ENCODE measurements around the gene GMCL2. TPM values are rescaled to one million over a fixed set of nuclear protein-coding genes. Genes with fewer than 3 reads are reported as not detected.

GMCL2 gene
- total RNA-seq, 1 experiment from 2014 or later, result not detected

DNA sequence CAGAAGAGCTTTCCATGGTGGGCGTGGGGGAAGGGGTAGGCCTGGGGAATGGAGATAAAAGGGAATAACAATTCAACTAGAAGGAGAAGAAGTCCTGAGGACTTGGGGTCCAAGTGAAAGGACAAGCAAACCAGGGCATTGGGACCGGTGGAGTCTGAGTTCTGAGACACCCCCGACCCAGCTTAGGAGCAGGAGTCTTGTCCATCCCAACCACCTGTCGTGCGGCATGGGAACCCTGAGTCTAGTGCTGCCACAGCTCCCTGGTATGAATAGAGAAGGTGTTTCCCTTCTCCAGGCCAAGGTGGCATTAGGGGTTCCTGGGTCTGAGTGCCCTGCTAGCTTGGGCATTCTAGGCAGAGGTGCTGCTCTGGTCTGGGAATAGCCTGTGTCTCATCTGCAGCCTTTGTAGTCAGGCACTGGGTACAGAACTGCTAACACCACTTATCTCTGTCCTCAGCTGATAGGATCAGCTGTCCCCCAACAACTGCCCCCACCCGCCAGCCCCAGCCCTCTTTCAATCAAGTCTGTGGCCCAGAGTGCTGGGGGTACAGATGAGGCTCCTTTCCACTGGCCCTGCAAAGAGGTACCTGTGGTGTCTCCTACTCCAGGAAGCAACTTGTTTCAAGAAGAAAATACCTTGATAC lies 27.1 kb upstream of the GMCL2 start:
- no peaks in the 10 kb centered on the region for H3K27me3 ChIP-seq (ENCODE audit: control insufficient read depth, insufficient read depth, low read length)
- peaks cover 43% of the 10 kb centered on the region for H3K36me3 ChIP-seq (replicated peaks; ENCODE audit: control insufficient read depth, insufficient read depth, low read length)
- no peak overlapping the region for H3K4me3 ChIP-seq (ENCODE audit: insufficient read depth, low read depth, low read length)
- DNase-seq, result no peak

DNA sequence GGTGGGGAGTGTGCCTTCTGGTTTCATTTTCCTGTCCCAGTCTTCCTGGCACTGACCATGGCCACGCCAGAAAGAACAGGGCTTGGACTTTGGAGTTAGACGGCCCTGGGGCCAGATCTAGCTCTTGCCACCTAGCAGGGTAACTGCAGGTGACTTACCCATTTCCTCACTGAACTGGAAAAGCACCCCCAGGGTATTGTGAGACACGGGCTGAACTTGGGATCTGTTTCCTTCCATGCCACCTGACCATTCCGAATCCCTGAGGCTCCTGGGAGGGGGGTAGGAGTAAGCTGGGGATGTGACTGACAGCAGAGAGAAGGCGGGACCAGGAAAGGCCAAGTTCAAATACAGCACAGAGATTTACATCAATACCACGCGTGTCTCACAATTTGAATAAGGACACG lies 26.6 kb upstream of the GMCL2 start:
- peaks cover 48% of the 10 kb centered on the region for H3K36me3 ChIP-seq (replicated peaks; ENCODE audit: control insufficient read depth, insufficient read depth, low read length)
- H3K27me3 ChIP-seq (ENCODE audit: control insufficient read depth, insufficient read depth, low read length), result no peaks in the 10 kb centered on the region
- H3K4me3 ChIP-seq (ENCODE audit: insufficient read depth, low read depth, low read length), result no peak overlapping the region
- peak; percentile 52 for DNase-seq

DNA sequence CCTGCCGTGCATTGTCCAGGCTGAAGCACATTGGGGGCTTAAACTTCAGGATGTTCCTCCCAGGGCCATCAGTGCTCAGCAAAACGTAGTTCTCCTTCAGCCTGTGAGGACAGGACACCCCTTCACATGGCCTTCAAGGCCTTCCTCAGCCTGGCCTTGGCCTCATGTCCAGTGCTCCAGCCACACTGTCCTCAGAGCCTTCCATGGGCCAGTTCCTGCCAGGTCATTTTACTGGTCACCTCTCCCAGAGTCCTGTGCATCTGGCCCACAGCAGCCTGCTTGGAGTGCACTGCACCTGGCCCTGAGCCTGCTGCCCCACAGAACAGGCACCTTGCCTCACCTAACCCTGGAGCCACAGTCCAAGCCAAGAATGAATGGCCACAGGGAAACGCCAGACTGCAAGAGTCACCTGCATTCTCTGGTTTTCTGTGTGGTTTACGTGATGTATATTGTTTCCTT lies 25.9 kb upstream of the GMCL2 start:
- peaks cover 53% of the 10 kb centered on the region for H3K36me3 ChIP-seq (replicated peaks; ENCODE audit: control insufficient read depth, insufficient read depth, low read length)
- no peak for DNase-seq
- H3K4me3 ChIP-seq (ENCODE audit: insufficient read depth, low read depth, low read length), result no peak overlapping the region
- H3K27me3 ChIP-seq (ENCODE audit: control insufficient read depth, insufficient read depth, low read length), result no peaks in the 10 kb centered on the region

DNA sequence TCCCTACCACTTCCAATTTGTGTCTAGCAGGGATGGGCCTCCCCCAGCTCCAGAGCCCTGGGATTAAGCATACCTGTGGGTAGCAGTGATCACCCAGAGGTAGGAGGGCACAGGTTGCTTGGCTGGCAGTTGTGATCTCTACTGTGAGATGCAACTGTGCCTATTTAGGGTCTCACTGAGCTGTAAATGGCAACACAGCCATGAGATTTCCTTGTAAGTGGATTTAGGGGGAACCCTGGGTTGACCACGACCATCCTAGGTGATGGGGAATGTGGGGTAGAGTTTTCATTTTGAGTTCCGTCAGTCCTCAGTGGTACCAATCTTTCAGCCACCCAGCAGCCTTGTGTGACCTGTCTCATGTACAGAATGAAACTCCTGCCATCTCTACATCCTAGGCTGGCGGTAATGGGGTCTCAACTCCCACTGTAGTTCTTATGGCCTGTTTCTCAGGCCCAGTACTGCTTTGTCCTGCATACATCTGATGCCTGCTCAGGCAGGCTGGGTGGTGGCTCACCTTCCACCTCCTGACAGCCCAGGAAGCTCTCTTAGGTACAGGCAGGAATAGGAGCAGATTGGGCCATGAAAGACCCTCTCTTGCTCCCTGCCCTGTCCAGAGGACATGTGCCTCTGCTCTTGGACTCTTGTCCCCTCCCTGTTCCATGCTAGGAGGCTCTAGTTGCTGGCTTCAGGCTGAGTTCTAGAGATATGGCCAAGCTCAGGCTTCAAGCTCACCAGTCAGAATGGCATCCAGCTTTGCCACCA lies 25.3 kb upstream of the GMCL2 start:
- peak; percentile 43 for DNase-seq
- no peaks in the 10 kb centered on the region for H3K27me3 ChIP-seq (ENCODE audit: control insufficient read depth, insufficient read depth, low read length)
- no peak overlapping the region for H3K4me3 ChIP-seq (ENCODE audit: insufficient read depth, low read depth, low read length)
- H3K36me3 ChIP-seq (replicated peaks; ENCODE audit: control insufficient read depth, insufficient read depth, low read length), result peaks cover 59% of the 10 kb centered on the region

DNA sequence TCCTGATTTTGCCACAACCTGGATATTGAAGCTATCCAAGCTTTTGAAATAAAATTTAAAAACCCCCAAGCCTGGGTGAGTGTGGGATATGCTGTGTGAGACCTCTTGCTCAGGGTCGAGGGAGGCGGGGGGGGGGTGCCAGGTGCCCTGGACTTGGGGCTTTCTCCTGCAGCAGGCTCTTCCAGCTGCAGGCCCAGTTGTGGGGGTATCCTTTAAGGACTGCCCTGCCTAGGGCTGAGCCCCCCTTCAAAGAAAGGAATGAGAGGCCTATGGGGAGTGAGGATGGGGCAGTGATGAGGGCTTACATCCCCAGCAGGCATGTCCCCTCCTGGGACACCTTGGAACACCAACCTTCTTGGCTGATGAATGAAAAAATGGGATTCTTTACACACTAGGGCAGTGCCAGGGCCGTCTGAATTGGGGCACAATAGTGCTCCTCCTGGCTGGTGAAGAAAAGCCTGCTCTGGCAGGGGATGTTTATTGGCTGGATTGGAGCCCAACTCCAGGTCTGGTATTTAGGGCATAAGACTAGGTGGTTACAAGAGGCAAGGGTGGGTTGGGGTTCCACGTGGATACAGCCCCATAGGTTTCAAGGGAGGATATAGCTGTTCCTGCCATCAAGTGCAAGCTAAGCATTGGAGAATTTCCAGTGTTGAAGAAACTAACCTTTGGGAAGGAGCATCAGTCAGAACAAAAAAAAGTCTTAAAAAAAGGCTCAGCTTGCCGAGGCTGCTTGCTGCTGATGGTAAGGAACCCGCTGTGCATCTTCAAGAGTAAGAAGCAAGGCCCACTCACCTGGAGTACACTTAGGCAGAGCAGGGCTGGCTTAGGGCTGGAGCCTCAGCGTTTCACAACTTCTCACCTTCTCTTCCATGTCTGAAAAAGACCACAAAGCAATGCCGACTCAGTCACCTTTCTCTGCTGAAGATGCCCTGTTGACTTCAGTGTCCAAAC lies 24.2 kb upstream of the GMCL2 start:
- H3K4me3 ChIP-seq (ENCODE audit: insufficient read depth, low read depth, low read length), result no peak overlapping the region
- DNase-seq, result peak; percentile 48
- H3K27me3 ChIP-seq (ENCODE audit: control insufficient read depth, insufficient read depth, low read length), result no peaks in the 10 kb centered on the region
- H3K36me3 ChIP-seq (replicated peaks; ENCODE audit: control insufficient read depth, insufficient read depth, low read length), result peaks cover 68% of the 10 kb centered on the region

DNA sequence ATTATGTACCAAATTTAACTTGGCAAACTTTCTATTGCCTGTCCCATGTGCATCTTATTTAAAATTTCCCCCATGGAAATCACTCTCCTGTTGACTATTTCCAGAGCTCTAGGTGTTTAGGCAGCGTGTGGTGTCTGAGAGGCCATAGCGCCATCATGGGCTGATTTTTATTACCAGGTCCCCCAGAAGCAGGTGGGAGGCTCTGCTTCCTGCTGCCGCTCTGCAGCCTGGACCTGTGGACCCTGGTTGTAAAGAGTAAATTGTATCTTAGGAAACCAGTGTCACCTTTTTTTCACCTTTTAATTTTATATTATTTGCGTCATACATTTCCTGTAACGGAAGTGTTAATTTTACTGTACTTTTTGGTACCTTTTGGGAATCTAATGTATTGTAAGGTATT lies 23.5 kb upstream of the GMCL2 start:
- Histone ChIP-seq H3K27me3 (ENCODE audit: control insufficient read depth, insufficient read depth, low read length) (no peaks in the 10 kb centered on the region), H3K36me3 (replicated peaks; ENCODE audit: control insufficient read depth, insufficient read depth, low read length) (peaks cover 72% of the 10 kb centered on the region)

DNA sequence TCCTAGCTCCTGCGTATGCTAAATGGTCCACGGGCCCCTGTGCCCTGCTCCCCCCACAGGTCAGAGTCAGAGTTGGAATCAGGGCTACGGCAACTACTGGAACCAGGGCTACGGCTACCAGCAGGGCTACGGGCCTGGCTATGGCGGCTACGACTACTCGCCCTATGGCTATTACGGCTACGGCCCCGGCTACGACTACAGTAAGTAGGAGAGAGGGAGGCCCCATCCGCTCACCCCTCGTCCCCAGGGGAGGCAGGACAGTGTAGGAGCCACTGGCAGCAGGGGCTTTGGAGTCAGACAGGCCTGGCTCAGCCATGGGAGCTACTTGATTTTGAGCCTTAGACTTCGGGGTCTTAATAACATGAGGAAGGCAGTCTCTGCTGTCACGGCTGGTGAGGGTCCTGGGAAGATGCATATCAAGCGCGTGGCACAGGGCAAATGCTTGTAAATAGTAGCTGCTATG lies 22.9 kb upstream of the GMCL2 start:
- Histone ChIP-seq H3K36me3 (replicated peaks; ENCODE audit: control insufficient read depth, insufficient read depth, low read length) (peaks cover 74% of the 10 kb centered on the region), H3K27me3 (ENCODE audit: control insufficient read depth, insufficient read depth, low read length) (no peaks in the 10 kb centered on the region), H3K4me3 (ENCODE audit: insufficient read depth, low read depth, low read length) (no peak overlapping the region)
- no peak for DNase-seq

More for the DNA sequence above, 23.5 kb upstream of the GMCL2 start:
- DNase-seq, result no peak
- no peak overlapping the region for H3K4me3 ChIP-seq (ENCODE audit: insufficient read depth, low read depth, low read length)

DNA sequence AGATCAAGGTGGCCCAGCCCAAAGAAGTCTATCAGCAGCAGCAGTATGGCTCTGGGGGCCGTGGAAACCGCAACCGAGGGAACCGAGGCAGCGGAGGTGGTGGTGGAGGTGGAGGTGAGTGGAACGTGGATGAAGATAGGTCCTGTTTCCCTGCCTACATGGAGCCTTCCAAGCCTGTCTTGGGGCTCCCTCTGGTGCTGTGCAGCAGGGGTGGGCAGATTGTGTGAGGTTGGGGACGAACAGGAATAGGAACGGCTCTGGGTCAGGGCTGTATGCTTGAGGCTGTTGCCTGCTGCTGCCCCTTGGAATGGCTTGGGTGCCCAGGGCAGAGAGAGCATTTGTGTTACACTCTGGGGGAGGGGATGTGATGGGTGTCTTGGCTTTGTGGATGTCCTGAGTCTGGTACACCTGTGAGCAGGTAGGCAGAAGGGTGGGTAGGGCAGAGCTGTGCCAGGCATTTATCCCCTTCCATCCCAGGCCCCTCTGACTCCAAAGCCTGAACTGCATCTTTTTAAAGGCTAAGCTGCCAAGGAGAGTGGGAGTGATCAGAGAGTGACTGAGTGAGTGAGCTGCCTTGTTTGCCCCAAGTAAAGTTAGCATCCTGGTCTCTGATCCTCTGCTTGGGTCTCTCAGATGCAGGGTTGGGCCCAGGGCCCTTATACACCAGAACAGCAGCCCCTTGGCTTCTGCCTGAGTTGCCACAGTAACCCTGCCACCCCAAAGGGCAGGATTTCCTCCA lies 22.3 kb upstream of the GMCL2 start:
- Histone ChIP-seq H3K4me3 (ENCODE audit: insufficient read depth, low read depth, low read length) (no peak overlapping the region), H3K36me3 (replicated peaks; ENCODE audit: control insufficient read depth, insufficient read depth, low read length) (peaks cover 69% of the 10 kb centered on the region), H3K27me3 (ENCODE audit: control insufficient read depth, insufficient read depth, low read length) (no peaks in the 10 kb centered on the region)
- DNase-seq, result no peak

DNA sequence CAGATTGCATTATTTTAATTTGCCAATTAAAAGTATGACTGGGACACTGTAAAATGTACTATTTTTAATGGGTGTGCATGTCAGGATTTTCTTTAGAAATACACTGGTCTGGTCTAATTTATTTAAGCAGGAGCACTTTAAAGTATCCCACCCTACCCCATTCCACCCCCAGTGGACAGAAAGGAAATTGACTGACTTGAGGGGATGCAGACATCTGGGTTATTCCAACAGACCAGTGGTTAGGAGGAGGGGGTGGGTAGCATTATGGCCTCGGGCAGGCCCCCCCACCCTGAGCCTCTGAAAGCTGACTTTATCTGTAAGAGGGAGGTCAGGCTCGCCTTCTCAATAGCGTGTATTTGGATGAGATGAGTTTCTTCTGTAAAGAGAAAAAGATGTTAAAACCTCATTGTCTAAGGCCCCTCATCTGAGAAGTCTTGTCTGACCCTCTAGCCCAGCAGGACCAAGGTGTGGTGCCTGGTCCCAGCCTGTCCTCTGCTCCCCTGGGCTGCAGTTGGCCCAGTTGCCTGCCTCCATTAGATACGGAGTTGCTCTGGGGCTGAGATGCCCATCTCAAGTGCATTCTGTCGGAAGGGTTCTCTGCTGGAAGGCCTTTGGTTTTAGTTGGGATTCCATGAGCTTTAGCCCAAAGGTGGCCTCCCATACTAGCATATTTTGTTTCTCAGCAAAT lies 21.5 kb upstream of the GMCL2 start:
- Histone ChIP-seq H3K27me3 (ENCODE audit: control insufficient read depth, insufficient read depth, low read length) (no peaks in the 10 kb centered on the region), H3K36me3 (replicated peaks; ENCODE audit: control insufficient read depth, insufficient read depth, low read length) (peaks cover 69% of the 10 kb centered on the region), H3K4me3 (ENCODE audit: insufficient read depth, low read depth, low read length) (no peak overlapping the region)
- peak; percentile 75 for DNase-seq

DNA sequence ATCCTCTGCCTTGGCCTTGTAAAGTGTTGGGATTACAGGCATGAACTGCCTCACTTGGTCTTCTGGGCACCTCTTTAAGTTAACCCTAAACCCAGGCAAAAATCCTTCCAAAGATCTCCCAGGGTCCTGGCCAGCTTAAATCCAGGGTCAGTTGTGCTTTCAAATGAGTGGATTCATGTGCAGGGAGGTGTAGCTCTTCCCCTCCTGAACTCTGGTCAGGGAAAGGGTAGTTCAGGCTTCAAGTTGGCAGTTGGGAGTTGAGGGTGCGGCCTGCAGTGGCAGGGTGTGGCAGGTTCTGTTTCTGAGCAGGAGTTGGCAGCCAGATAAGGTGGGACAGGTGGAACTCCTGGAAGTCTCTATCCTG lies 20.7 kb upstream of the GMCL2 start:
- Histone ChIP-seq H3K4me3 (ENCODE audit: insufficient read depth, low read depth, low read length) (no peak overlapping the region), H3K36me3 (replicated peaks; ENCODE audit: control insufficient read depth, insufficient read depth, low read length) (peaks cover 67% of the 10 kb centered on the region)

DNA sequence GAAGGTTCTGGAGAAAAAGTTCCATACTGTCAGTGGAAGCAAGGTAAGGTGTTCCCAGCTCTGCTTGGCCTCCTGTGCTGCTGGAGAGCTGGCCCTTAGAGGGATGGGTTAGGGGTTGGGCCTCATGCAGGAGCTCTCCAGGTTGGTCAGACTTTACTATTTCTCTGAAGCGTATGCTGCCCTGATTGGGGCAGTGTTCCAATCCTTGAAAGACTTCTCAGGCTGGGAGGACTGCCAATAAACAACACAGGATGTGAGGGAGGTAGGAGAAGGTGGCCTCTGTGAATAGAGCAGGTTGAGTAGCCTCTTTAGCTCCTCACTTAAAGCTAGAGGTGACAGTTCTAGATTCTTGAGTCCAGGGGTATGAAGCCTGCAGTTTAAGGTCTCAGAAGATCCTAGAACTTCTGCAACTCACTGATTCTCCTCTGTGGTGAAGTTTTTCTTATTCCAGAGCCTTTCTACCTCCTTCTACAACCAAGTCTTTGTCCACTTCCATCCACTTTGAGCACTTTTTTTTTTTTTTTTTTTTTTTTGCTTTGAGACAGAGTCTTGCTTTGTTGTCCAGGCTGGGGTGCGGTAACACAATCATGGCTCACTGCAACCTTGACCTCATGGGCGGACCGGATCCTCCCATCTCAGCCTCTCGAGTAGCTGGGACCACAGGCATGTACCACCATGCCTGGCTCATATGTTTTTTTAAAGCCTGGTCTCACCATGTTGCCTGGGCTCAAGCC lies 20.2 kb upstream of the GMCL2 start:
- no peak overlapping the region for H3K4me3 ChIP-seq (ENCODE audit: insufficient read depth, low read depth, low read length)
- H3K27me3 ChIP-seq (ENCODE audit: control insufficient read depth, insufficient read depth, low read length), result no peaks in the 10 kb centered on the region
- no peak for DNase-seq
- peaks cover 61% of the 10 kb centered on the region for H3K36me3 ChIP-seq (replicated peaks; ENCODE audit: control insufficient read depth, insufficient read depth, low read length)

More for the DNA sequence above, 20.7 kb upstream of the GMCL2 start:
- DNase-seq, result no peak
- H3K27me3 ChIP-seq (ENCODE audit: control insufficient read depth, insufficient read depth, low read length), result no peaks in the 10 kb centered on the region

DNA sequence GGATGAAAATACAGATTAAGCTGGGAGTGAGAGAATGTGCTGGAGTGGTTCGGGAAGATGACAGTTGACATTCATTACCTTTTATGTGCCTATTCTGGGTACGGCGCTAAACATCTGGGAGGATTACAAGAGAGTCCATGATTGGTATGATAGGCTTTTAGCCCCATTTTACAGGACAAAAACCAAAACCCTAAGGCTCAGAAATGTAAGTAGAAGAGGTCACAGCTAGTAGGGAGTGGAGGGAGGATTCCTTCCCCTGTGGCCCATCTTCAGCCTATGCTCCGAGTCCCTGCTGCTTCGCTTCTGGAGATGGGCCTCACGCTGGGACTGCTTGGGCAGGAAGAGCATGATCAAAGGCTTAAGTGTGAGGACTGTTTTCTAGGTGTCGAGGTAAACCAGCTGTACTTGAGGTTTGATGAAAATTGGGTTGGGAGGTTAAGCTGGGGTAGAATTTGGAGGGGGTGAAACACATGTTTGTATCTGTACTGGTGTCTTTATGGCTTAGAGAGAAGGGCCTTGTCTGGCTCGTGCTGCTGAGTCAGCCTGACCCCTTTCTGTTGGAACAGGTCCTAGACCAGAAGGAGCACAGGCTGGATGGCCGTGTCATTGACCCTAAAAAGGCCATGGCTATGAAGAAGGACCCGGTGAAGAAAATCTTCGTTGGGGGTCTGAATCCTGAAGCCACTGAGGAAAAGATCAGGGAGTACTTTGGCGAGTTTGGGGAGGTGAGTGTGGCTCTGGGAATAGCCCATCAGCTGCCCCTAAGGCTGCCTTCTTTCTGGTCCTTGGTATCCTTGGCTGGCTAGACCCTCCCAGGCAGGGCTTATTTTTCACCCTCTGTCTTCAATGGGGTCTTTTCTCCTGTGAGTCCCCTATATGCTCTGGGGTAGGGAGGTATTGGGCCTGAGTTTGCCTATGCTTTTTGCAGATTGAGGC lies 19.3 kb upstream of the GMCL2 start:
- peak; percentile 51 for DNase-seq
- H3K36me3 ChIP-seq (replicated peaks; ENCODE audit: control insufficient read depth, insufficient read depth, low read length), result peaks cover 55% of the 10 kb centered on the region
- peak overlapping the region; percentile 88 for H3K4me3 ChIP-seq (ENCODE audit: insufficient read depth, low read depth, low read length)
- no peaks in the 10 kb centered on the region; the same call in 1 of the 2 replicates for H3K27me3 ChIP-seq (ENCODE audit: control insufficient read depth, insufficient read depth, low read length)
